ENCODE results near the gene HJV. TPM values are rescaled to one million over a fixed set of nuclear protein-coding genes. Genes with fewer than 3 reads are reported as not detected.
A peak's percentile ranks its signal among the peaks of the same experiment; 100 is the strongest.

Gene HJV
- total RNA-seq, 2 donors from 2014 or later, result not detected

- DNase-seq, result no peak
- 94 to 97% methylated on average over 6 of the region's 6 CpGs for WGBS, 2 donors
- Histone ChIP-seq H3K4me1 (peaks cover 82% of the 10 kb centered on the region), H3K9me3 (no peaks in the 10 kb centered on the region), H3K27me3 (no peaks in the 10 kb centered on the region), H3K27ac (peak overlapping the region; percentile 20 to 79 (median 75)), H3K36me3 (replicated peaks in 1 of 2; ENCODE audit: insufficient read depth in 1 of 2, low read depth in 2 of 2) (no peaks in the 10 kb centered on the region), H3K4me3 (no peak overlapping the region)
- intact Hi-C loops (cut with DNase I), result no loop called here
- no peak for ATAC-seq
- TF ChIP-seq POLR2A (IDR thresholded peaks at IDR 0.05), result no peak
- TF ChIP-seq, protein P1, sequence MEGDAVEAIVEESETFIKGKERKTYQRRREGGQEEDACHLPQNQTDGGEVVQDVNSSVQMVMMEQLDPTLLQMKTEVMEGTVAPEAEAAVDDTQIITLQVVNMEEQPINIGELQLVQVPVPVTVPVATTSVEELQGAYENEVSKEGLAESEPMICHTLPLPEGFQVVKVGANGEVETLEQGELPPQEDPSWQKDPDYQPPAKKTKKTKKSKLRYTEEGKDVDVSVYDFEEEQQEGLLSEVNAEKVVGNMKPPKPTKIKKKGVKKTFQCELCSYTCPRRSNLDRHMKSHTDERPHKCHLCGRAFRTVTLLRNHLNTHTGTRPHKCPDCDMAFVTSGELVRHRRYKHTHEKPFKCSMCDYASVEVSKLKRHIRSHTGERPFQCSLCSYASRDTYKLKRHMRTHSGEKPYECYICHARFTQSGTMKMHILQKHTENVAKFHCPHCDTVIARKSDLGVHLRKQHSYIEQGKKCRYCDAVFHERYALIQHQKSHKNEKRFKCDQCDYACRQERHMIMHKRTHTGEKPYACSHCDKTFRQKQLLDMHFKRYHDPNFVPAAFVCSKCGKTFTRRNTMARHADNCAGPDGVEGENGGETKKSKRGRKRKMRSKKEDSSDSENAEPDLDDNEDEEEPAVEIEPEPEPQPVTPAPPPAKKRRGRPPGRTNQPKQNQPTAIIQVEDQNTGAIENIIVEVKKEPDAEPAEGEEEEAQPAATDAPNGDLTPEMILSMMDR (IDR thresholded peaks at IDR 0.05), result no peak
These were observed 35.0 kb downstream of the HJV start for GRCh38 chr1:145986551-145986950.

DNA sequence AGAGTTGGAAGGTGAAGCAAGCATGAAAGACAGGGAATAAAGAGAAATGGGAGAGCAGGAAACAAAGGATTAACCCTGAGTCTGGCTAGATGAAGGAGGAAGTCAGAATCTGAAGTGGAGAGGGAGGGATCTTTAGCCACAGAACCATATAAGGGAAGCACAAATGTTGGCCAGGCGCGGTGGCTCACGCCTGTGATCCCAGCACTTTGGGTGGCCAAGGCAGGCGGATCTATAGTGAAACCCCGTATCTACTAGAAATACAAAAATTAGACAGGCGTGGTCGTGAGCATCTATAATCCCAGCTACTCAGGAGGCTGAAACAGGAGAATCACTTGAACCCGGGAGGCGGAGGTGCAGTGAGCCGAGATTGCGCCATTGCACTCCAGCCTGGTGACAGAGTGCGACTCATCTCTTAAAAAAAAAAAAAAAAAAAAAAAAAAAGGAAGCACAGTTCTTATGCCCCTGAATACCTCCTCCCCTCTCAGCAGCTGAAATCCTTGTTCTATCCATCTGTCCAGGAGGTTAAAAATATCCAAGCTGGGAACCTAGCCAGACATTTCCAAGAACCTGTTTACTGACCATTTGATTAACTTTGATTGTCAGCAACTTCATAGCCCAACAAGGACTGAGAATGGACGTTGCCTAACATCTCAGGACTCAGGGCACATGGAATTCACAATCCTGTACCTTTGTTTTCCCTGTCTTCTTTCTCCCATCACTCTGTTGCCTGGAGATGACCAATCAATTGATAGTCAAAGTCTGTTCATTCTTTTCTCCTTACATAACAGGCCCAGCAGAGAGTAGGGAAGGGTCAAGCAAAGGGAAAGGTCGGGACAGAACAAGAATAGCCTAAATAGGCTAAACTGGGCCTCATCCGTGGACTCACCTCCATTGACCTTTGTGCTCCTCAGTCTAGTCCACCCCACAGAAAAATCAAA lies 35.8 kb downstream of the HJV start:
- TF ChIP-seq, protein P1 (IDR thresholded peaks at IDR 0.05), result no peak
- TF ChIP-seq POLR2A (IDR thresholded peaks at IDR 0.05), result no peak
- WGBS, 2 donors, result 32 to 34% methylated on average over 14 to 15 of the region's 15 CpGs
- Histone ChIP-seq H3K9me3 (no peaks in the 10 kb centered on the region), H3K4me3 (no peak overlapping the region), H3K4me1 (peaks cover 82% of the 10 kb centered on the region), H3K27me3 (no peaks in the 10 kb centered on the region), H3K36me3 (replicated peaks in 1 of 2; ENCODE audit: insufficient read depth in 1 of 2, low read depth in 2 of 2) (no peaks in the 10 kb centered on the region), H3K27ac (peak overlapping the region; percentile 49 to 79 (median 75))
- DNase-seq (peak in 3 of 4 donors; percentile 58 to 83 (median 70)), ATAC-seq (peak; percentile 43)
- intact Hi-C loops (cut with DNase I), result no loop called here

- H3K27me3 ChIP-seq, result no peaks in the 10 kb centered on the region
- peak overlapping the region; percentile 49 to 79 (median 75) for H3K27ac ChIP-seq
- TF ChIP-seq, protein P1 (IDR thresholded peaks at IDR 0.05), result no peak
- no peak for TF ChIP-seq POLR2A (IDR thresholded peaks at IDR 0.05)
- peaks cover 82% of the 10 kb centered on the region for H3K4me1 ChIP-seq
- no peak overlapping the region for H3K4me3 ChIP-seq
- no peak for ATAC-seq
- H3K36me3 ChIP-seq (replicated peaks in 1 of 2; ENCODE audit: insufficient read depth in 1 of 2, low read depth in 2 of 2), result no peaks in the 10 kb centered on the region
- 39 to 45% methylated on average over 2 of the region's 2 CpGs for WGBS, 2 donors
- H3K9me3 ChIP-seq, result no peaks in the 10 kb centered on the region
- intact Hi-C loops (cut with DNase I), result no loop called here
- peak in 2 of 4 donors; percentile 38 to 60 for DNase-seq
These were observed 36.4 kb downstream of the HJV start for GRCh38 chr1:145985129-145985501.

DNA sequence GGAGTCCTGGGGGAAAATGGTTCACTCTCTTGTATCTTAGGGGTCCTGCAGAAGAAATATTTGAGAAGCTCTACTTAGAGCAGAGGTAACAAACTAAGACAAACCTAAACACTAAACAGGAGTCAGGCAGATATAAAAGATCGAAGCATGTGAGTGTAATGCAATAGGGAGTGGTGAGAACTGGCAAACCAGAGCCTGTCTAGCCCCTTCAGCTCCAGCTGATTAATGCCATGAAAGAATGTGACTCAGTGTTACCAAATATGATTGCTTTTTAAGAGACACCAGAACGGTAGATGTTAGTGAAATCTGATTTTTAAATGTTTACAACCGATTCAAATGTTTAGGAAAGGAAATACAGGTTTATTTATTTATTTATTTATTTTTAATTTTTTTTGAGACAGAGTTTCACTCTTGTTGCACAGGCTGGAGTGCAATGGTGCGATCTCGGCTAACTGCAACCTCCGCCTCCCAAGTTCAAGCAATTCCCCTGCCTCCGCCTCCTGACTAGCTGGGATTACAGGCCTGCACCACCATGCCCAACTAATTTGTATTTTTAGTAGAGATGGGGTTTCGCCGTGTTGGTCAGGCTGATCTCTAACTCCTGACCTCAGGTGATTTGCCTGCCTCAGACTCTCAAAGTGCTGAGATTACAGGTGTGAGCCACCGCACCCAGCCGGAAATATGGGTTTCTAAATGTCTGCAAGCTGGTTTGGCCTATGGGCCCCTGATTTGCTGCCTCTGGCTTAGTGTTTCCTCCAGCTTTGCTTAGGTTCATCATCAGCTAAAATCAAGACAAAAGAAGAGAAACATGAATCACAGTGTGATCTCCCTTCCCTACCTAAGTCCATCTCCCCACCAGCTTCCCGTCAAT lies 37.3 kb downstream of the HJV start:
- H3K27me3 ChIP-seq, result no peaks in the 10 kb centered on the region
- TF ChIP-seq, protein P1 (IDR thresholded peaks at IDR 0.05), result no peak
- no peak for TF ChIP-seq POLR2A (IDR thresholded peaks at IDR 0.05)
- WGBS, 2 donors, result 76 to 82% methylated on average over 11 to 12 of the region's 12 CpGs
- H3K4me1 ChIP-seq, result peaks cover 89% of the 10 kb centered on the region
- DNase-seq, result no peak
- H3K36me3 ChIP-seq (replicated peaks in 1 of 2; ENCODE audit: insufficient read depth in 1 of 2, low read depth in 2 of 2), result no peaks in the 10 kb centered on the region
- intact Hi-C loops (cut with DNase I), result no loop called here
- H3K9me3 ChIP-seq, result no peaks in the 10 kb centered on the region
- H3K27ac ChIP-seq, result peak overlapping the region; percentile 72 to 90 (median 85)
- H3K4me3 ChIP-seq, result no peak overlapping the region
- ATAC-seq, result no peak
